ENCODE results near the gene ZNF462.

ZNF462 gene

DNA sequence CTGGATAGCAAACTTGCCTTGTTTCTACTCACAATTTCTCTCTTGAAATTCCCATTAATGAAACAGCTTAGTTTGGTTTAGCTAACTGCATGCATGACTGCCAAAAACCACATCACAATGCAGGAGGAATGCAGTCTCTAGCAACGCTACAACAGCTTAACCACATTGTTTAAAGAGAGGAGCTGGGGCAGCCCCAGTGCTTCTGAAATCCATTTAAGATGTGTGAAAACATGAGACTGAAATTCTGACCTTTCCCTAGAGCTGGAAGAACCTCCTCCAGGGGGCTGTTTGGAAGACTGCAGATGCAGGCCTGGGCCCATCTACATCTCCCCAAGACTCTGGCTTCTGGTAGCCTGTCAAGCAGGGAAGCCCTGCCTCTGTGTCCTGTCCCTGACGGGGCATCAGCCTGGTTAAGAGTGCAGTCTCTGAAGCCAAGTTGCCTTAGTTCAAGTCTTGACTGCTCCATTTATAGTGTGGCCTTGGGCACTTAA, 157.1 kb downstream of the ZNF462 start:
- peak; percentile 36 for DNase-seq

DNA sequence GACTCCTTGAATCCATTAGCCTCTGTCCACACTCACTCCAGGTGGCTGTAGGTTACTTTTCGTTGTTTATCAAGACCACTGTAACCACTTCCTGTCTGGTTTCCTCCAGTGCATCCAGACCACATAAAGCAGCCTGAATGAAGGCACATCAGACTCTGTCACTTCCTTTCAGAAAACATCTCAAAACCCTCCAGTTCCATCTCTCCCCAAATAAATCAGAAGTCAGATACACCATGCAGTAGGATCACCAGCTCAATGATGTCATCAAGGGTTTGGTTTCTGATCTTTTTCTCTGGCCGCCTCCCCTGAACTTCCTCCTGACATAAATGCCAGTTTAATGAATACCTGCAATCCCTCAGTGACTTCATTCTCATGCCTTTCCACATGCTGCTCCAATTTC, 161.2 kb downstream of the ZNF462 start:
- DNase-seq, result no peak

DNA sequence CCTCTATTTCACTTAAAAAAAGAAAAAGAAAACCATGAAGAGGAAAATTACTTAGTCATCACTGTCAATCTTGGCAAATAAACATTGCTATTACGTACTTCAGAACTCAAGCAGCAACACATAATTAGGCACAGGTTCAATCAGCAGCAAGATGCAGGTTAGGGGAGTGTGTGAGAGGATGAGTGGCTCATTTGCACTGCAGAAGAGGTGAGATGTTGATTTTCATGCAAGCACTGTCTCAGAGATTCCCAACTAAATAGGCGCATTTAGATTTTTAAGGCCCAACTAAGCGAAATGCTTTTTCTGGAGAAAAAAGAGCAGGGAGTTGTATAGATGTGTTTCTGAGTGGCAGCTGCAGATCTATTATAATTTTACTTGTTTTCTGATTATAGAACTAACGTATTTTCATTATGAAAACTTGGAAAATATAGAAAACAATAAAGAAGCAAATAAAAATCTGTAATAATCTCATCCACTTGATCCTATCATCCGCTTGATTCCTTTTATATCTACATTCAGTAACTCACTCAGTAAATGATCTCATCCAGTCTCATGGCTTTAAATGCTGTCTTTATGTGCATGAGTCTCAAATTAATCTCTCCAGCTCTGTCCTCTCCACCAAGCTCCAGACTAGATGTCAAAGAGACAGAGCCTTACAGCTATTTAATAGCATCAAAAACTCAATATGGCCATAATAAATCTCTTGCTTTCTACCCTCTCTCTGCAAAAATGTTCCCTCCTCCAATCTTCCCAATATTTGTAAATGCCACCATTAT, 162.5 kb downstream of the ZNF462 start:
- no peak for DNase-seq

DNA sequence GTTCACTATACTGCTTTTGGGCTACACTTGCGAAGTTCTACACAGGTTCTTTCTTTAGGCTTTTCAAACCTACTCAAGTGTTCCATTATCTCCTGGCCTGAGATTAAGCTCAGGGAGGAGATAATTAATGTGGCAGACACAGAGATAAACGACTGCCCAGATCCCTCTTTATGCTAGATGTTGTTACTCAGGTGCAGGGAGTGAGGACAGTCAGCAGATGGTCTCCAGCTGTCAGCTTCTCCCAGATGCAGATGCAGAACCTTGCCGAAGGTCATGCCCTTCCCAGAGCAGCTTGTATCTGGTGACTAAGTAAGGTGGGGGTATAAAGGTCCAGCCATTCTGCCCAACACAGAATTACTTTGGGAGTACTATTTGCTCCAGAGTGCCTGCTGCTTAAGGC, 166.2 kb downstream of the ZNF462 start:
- no peak for DNase-seq

DNA sequence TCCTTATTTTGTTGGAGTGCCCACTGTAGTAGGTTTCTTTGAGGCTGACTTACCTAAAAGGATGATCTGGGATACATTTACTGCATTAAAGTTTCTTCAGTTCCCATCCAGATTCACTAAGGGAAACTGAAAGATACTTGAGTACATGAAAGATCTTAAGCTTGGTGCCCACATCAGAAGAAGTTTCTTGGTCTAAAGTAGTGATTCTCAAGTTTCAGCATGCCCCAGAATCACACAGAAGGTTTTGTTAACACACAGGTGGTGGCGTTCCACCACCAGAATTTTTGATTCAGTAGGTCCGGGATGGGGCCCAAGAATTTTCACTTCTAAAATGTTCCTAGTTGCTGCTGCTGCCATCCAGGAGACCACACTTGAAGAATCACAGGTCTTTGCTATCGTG, 171.0 kb downstream of the ZNF462 start:
- no peak for DNase-seq

DNA sequence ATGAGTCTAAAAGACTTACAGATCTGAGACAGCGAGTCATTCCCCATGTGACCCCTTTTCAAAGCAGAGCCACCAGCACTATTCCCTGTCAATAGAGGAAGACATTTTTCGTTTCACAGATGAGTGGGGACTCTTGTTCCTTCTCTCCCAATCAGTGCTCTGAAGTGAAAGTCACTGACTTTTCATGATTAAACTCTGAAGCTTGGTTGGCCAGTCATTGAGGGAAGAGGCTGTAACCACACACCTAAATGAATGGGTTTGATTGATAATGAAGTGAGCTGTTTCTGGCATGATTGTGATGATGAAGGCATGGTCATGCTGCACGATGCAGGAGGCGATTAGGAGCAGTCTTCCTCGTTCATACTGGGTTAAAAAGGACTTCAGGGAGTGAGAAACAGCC, 171.9 kb downstream of the ZNF462 start:
- DNase-seq, result no peak

DNA sequence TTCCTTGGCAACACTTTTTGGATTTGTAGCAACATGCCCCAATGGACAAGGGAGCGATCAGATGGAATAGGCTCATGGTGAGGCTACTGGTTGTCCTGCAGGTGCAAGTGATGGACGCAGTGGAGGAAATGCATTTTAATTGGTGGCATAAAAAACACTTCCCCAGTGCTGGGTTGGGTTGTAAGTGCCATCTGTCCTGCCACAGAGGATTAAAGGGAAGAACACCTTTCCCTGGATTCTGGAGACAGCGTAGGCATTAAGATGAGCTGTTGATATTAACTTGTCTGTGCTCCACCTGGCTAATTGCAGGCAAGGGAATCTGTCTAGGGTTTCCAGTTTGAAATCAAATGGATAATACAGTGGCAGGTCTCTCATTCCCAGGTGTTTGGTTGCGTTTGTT, 173.4 kb downstream of the ZNF462 start:
- DNase-seq, result no peak

DNA sequence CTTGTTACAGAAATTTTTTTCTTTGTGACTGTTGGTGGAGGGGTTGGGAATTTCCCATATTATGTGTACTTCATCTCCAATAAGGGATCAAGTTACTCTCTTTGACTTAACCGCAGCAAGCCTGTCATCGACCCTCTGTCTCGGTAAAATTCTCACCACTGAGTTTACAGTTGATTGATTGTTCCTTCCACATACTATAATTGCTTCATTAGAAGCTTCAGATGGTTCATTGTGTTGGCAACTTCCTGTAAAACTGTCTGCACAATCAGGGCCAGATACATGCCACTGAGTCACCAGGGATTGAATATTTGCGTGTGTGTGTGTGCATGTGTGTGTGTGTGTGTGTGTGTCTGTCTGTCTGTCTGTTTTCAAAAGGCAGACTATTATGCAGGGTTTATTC, 176.6 kb downstream of the ZNF462 start:
- no peak for DNase-seq

DNA sequence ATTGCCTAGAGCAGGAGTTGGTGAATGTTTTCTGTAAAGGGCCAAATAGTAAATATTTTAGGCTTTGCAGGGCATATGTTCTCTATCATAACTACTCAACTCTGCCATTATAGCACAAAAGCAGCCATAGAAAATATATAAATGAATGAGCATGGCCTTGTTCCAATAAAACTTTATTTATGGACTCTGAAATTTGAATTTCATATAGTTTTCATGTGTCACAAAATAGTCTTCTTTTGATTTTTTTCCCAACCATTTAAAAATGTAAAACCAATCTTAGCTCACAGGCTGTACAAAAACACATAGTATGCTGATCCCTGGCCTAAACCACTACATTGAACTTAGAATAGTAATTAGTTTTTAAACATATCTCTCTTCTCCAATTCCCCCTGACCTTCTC, 179.6 kb downstream of the ZNF462 start:
- DNase-seq, result no peak

DNA sequence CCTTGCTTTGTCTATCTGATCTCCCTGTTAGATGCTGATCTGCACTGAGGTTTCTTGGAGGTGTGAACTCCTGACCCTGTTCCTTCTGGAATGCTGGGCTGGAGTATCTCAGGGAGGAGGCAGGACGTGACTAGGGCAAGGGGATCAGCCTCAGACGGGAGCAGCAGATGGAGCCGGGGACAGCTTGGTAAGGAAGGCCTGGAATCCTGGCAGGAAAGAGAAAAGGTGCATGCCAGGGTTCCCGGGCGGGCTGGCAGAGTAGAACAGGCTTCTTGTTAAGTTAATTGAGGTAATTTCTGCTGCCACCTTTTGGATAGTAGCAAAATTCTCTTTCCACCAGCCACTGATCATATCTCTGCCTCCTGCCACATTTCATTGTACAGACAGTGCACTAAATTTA, 180.9 kb downstream of the ZNF462 start:
- DNase-seq, result no peak

DNA sequence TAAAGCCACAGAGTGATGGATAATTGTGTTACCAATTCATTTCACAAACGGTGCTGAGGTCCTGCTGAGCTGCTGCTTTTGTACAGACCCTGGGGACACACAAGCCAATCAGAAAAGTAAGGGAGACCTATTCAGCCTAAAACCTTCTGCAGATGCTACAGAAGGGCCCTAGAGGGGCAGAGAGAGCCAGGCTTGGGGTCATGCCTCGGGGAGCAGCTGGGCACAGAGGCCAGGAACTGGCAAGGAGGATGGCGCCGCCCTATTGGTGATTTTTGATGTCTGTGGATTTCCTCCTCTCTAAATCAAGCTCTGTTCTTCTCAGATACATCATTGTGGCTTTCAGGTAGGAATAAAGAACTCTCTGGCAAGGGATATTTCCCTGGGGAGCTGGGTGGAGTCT, 181.9 kb downstream of the ZNF462 start:
- DNase-seq, result no peak

DNA sequence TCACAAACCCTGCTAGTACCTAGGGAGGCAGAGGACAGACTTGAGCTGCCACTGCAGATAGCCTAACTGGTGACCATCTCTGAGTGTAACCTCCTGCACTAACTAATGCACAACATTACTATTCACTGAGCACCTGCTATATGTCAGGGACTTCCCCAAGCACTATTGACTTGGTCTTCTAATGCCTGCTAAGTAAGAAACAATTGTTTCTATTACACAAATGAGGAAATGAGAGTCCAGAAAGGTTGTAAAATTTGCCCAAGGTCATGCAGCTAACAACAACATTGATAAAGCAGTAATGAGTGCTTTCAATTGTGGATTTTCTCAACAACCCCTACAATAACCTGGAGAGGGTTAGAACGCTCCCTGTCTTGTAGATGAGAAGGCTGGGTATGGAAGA, 183.7 kb downstream of the ZNF462 start:
- DNase-seq, result no peak

DNA sequence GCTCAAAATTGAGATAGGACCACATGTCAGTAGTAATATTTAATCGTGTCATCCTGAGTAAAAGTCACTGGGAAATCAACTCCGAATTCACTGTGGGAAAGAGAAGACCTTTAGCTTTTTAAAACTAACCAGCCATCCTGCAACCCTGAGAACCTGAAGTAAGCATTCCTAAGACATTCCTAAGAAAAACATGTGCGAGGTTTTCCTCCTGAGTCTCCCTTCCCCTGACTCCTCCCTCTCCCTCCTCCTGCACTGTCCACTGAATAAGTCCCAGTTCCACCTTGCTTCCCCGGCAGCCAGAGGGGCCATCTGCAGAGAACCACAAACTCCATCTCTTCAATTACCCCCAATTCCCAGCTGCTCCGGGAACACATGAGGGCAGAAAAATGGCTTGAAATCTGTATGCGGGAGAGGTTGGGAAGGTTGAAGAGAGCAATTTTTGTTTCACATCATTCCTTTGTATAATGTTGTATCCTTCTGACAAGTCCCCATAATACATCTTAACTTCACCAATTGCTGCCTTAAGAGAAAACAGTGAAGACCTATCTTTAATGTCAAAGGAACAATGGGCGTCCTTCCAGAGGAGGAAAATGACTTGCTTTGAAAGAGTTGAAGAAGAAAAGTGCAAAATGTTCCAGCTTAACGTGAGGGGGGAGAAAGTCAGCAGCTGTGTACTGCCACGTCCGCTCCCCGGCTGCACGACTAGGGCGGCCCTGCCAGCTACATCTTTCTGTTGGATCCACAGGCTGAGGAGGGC, 186.3 kb downstream of the ZNF462 start:
- no peak for DNase-seq

DNA sequence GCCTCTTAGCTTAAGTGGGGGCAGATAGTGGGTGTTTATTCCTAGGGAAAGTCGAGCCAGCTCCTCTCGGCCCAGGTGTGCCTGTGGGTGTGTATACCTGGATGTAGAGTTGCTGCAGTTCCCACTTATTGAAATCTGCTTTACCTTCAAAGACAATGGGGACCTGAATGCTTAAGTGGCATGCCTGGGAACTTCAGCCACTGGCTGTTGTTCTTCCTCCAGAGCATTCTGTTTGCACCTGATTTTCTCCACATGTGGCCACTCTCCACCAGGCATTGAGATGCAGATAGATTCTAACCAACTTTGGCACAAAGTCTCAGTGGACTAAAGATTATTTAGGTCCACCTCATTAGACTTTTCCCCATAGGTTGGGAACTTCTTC, 186.8 kb downstream of the ZNF462 start:
- no peak for DNase-seq

DNA sequence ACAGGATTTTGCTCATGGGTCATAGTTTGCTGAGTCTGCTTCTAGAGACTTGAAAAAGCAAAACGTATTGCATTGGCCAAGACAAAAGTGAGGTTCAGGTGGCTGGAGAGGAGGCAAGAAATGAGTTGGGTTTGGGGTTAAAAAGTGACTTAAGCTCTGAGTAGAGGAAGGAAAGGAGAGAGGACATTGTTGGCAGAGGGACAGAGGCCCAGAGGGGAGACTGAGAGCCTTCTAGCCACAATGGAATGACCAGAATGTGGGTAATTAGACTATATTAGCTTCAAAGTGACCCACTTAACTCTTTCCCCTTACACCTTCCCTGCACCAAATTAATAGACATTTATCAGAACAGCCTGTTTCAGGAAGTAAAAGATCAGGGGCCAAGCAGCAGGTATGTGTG, 188.4 kb downstream of the ZNF462 start:
- no peak for DNase-seq

DNA sequence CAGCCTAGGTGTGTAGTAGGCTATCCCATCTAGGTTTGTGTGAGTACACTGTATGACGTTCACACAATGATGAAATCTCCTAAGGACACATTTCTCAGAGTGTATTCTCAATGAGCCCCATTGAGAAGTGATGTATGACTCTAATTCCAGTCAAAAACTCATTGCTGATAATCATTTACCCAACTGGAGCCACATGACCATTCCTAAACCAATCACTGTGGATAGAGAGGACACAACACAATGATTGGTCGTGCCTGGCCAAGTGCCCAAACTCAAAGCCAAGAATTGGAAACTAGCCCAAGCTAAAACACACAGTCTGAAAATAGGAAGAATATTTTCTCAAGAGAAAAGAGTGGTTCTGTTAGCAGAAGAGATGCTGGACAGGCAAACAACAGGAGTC, 191.2 kb downstream of the ZNF462 start:
- no peak for DNase-seq

DNA sequence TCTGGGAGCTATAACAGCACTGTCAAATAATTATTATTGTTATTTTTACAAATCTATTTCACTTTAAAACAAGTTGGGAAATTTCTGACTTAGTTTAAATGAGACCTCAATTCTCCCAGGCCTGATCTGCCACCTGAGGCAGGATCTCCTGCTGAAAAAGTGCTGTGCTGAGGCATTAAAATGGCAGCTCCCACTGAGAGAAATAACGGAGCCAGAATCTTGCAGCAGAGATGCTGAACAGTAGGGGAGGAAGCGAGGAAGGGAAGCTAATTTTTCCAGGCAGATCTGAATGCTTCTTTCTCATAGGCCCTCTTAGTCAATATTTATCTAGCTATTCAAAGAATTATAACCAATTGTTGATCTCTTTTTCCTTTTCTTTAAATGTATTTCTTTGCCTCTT, 196.3 kb downstream of the ZNF462 start:
- DNase-seq, result no peak

DNA sequence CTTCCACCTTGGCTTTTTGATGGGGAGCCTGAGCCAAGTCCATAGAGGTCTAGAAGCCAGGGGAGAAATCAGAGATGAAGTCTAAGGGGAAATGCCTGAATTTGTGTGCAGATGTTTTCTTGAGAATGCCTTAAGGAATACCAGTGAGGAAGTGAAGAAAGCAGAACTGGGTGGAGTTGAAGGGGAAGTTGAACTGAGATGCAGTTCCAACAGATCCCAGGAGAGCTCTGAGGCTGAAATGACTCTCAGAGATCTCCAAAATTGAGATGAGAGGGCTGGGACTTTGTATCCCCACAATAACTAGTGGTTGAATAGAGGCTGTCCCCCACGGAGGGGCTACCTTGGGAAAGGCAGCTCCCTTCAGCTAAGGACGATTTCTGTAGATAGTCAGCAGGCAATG, 197.1 kb downstream of the ZNF462 start:
- no peak for DNase-seq

Data from DMS79 (cell line).